Measurements from ENCODE around the gene TALDO1. TPM values are rescaled to one million over a fixed set of nuclear protein-coding genes. Genes with fewer than 3 reads are reported as not detected.

Gene TALDO1
- total and polyA plus RNA-seq, 2 experiments from 2014 or later, result 353 to 402 TPM

DNA sequence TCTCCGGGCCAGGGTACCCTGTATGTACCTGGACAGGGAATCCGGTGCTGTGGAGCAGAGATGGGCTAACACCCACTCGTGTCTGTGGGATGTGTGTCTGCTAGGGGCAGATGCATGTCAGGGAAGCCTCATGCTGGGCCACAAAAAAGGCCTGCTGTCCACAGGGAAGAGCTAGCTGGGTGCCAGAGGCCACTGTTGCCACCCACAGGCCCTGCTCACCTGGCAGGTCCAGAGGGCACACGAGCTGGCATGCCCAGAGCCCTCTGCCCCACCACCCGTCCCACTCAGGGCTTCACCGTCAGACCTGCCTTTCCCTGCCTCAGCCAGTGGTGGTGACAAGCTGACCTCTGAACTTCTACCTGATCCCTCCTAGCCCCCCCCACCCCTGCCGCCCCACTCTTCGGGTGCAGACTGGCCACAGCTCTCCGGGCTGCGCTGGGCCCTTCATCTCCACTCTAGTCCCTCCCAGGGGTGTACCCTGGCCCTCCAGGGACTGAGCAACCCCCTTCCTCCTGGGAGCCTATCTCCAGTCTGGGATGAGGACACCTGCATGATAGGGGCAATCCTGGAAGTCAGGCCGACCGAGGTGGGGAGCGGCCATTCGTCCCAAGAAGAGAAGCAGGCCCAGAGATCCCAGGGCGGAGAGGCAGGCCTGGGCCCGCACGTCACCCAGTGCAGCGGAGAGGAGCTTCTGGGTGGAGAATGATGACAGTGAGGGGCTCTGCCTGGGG is 49.5 kb downstream of the TALDO1 start:
- Histone ChIP-seq H3K27ac (ENCODE audit: low read depth) (peak overlapping the region; percentile 69; the same call in 1 of the 2 replicates), H3K4me3 (peak overlapping the region; percentile 86), H3K79me2 (replicated peaks; ENCODE audit: insufficient read depth) (no peaks in the 10 kb centered on the region; the same call in 1 of the 2 replicates), H4K20me1 (replicated peaks; ENCODE audit: insufficient read depth) (no peaks in the 10 kb centered on the region), H3K9me2 (ENCODE audit: insufficient read depth) (no peaks in the 10 kb centered on the region), H3K36me3 (ENCODE audit: insufficient read depth) (no peaks in the 10 kb centered on the region), H3K27me3 (ENCODE audit: insufficient read depth) (no peaks in the 10 kb centered on the region), H3K4me2 (peak overlapping the region; percentile 95), H2AFZ (no peak overlapping the region), H3K4me1 (ENCODE audit: insufficient read depth) (peaks cover 8% of the 10 kb centered on the region; the same call in 1 of the 2 replicates), H3F3A (replicated peaks; ENCODE audit: low read depth) (peaks cover 14% of the 10 kb centered on the region)
- Mint-ChIP-seq H3K27me3 (ENCODE audit: insufficient read depth, low read depth, poor library complexity) (peaks cover 4% of the 10 kb centered on the region), H3K27ac (no peak overlapping the region; the same call in 1 of the 2 replicates), H3K9me3 (no peaks in the 10 kb centered on the region), H3K4me1 (peaks cover 16% of the 10 kb centered on the region; the same call in 2 of the 3 replicates), H3K4me3 (peak overlapping the region; percentile 81), H3K36me3 (ENCODE audit: low read depth) (peaks cover 6% of the 10 kb centered on the region; the same call in 1 of the 3 replicates)
- DNase-seq (ENCODE audit: low spot score) (no peak), ATAC-seq (no peak)
- TF ChIP-seq EZH2 (IDR thresholded peaks at IDR 0.05; ENCODE audit: low read depth, unreplicated experiment) (no peak), POLR2AphosphoS5 (IDR thresholded peaks at IDR 0.05; ENCODE audit: low read depth) (no peak), ZNF331 (CRISPR knock-in tag; IDR thresholded peaks at IDR 0.05; ENCODE audit: low read depth) (no peak), EZH2phosphoT487 (IDR thresholded peaks at IDR 0.05; ENCODE audit: unreplicated experiment) (no peak), ZNF114 (CRISPR knock-in tag; IDR thresholded peaks at IDR 0.05) (no peak), NANOG (IDR thresholded peaks at IDR 0.05; ENCODE audit: borderline replicate concordance) (no peak), CREB1 (CRISPR knock-in tag; IDR thresholded peaks at IDR 0.05; ENCODE audit: low read depth) (no peak)
- TF ChIP-seq, protein P1, sequence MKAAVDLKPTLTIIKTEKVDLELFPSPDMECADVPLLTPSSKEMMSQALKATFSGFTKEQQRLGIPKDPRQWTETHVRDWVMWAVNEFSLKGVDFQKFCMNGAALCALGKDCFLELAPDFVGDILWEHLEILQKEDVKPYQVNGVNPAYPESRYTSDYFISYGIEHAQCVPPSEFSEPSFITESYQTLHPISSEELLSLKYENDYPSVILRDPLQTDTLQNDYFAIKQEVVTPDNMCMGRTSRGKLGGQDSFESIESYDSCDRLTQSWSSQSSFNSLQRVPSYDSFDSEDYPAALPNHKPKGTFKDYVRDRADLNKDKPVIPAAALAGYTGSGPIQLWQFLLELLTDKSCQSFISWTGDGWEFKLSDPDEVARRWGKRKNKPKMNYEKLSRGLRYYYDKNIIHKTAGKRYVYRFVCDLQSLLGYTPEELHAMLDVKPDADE (IDR thresholded peaks at IDR 0.05), result no peak
- TF ChIP-seq, protein P2, sequence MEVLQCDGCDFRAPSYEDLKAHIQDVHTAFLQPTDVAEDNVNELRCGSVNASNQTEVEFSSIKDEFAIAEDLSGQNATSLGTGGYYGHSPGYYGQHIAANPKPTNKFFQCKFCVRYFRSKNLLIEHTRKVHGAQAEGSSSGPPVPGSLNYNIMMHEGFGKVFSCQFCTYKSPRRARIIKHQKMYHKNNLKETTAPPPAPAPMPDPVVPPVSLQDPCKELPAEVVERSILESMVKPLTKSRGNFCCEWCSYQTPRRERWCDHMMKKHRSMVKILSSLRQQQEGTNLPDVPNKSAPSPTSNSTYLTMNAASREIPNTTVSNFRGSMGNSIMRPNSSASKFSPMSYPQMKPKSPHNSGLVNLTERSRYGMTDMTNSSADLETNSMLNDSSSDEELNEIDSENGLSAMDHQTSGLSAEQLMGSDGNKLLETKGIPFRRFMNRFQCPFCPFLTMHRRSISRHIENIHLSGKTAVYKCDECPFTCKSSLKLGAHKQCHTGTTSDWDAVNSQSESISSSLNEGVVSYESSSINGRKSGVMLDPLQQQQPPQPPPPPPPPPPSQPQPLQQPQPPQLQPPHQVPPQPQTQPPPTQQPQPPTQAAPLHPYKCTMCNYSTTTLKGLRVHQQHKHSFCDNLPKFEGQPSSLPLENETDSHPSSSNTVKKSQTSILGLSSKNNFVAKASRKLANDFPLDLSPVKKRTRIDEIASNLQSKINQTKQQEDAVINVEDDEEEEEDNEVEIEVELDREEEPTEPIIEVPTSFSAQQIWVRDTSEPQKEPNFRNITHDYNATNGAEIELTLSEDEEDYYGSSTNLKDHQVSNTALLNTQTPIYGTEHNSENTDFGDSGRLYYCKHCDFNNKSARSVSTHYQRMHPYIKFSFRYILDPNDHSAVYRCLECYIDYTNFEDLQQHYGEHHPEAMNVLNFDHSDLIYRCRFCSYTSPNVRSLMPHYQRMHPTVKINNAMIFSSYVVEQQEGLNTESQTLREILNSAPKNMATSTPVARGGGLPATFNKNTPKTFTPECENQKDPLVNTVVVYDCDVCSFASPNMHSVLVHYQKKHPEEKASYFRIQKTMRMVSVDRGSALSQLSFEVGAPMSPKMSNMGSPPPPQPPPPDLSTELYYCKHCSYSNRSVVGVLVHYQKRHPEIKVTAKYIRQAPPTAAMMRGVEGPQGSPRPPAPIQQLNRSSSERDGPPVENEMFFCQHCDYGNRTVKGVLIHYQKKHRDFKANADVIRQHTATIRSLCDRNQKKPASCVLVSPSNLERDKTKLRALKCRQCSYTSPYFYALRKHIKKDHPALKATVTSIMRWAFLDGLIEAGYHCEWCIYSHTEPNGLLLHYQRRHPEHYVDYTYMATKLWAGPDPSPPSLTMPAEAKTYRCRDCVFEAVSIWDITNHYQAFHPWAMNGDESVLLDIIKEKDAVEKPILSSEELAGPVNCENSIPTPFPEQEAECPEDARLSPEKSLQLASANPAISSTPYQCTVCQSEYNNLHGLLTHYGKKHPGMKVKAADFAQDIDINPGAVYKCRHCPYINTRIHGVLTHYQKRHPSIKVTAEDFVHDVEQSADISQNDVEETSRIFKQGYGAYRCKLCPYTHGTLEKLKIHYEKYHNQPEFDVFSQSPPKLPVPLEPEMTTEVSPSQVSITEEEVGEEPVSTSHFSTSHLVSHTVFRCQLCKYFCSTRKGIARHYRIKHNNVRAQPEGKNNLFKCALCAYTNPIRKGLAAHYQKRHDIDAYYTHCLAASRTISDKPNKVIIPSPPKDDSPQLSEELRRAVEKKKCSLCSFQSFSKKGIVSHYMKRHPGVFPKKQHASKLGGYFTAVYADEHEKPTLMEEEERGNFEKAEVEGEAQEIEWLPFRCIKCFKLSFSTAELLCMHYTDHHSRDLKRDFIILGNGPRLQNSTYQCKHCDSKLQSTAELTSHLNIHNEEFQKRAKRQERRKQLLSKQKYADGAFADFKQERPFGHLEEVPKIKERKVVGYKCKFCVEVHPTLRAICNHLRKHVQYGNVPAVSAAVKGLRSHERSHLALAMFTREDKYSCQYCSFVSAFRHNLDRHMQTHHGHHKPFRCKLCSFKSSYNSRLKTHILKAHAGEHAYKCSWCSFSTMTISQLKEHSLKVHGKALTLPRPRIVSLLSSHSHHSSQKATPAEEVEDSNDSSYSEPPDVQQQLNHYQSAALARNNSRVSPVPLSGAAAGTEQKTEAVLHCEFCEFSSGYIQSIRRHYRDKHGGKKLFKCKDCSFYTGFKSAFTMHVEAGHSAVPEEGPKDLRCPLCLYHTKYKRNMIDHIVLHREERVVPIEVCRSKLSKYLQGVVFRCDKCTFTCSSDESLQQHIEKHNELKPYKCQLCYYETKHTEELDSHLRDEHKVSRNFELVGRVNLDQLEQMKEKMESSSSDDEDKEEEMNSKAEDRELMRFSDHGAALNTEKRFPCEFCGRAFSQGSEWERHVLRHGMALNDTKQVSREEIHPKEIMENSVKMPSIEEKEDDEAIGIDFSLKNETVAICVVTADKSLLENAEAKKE (CRISPR knock-in tag; IDR thresholded peaks at IDR 0.05), result no peak
- TF ChIP-seq, protein P3, sequence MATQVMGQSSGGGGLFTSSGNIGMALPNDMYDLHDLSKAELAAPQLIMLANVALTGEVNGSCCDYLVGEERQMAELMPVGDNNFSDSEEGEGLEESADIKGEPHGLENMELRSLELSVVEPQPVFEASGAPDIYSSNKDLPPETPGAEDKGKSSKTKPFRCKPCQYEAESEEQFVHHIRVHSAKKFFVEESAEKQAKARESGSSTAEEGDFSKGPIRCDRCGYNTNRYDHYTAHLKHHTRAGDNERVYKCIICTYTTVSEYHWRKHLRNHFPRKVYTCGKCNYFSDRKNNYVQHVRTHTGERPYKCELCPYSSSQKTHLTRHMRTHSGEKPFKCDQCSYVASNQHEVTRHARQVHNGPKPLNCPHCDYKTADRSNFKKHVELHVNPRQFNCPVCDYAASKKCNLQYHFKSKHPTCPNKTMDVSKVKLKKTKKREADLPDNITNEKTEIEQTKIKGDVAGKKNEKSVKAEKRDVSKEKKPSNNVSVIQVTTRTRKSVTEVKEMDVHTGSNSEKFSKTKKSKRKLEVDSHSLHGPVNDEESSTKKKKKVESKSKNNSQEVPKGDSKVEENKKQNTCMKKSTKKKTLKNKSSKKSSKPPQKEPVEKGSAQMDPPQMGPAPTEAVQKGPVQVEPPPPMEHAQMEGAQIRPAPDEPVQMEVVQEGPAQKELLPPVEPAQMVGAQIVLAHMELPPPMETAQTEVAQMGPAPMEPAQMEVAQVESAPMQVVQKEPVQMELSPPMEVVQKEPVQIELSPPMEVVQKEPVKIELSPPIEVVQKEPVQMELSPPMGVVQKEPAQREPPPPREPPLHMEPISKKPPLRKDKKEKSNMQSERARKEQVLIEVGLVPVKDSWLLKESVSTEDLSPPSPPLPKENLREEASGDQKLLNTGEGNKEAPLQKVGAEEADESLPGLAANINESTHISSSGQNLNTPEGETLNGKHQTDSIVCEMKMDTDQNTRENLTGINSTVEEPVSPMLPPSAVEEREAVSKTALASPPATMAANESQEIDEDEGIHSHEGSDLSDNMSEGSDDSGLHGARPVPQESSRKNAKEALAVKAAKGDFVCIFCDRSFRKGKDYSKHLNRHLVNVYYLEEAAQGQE (IDR thresholded peaks at IDR 0.05; ENCODE audit: unreplicated experiment), result no peak
- TF ChIP-seq, protein P4, sequence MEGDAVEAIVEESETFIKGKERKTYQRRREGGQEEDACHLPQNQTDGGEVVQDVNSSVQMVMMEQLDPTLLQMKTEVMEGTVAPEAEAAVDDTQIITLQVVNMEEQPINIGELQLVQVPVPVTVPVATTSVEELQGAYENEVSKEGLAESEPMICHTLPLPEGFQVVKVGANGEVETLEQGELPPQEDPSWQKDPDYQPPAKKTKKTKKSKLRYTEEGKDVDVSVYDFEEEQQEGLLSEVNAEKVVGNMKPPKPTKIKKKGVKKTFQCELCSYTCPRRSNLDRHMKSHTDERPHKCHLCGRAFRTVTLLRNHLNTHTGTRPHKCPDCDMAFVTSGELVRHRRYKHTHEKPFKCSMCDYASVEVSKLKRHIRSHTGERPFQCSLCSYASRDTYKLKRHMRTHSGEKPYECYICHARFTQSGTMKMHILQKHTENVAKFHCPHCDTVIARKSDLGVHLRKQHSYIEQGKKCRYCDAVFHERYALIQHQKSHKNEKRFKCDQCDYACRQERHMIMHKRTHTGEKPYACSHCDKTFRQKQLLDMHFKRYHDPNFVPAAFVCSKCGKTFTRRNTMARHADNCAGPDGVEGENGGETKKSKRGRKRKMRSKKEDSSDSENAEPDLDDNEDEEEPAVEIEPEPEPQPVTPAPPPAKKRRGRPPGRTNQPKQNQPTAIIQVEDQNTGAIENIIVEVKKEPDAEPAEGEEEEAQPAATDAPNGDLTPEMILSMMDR (conservative IDR thresholded peaks at IDR 0.05; ENCODE audit: low read depth in 2 of 2), result no peak
